MV-4-11 (cell line): ENCODE data around the gene ARL2.

Experiments used
- DNase-seq: peaks from one replicate; lab custom pipeline; 2025; lab: John Stamatoyannopoulos, UW

ARL2 gene

GRCh38 chr11:65047581-65048422 lies 33.8 kb downstream of the ARL2 start:
- DNase-seq = no peak

GRCh38 chr11:65051398-65051858 lies 37.5 kb downstream of the ARL2 start:
- no peak for DNase-seq

GRCh38 chr11:65053827-65054508 lies 40.0 kb downstream of the ARL2 start:
- no peak for DNase-seq

GRCh38 chr11:65055538-65055937 lies 41.6 kb downstream of the ARL2 start:
- DNase-seq = no peak

GRCh38 chr11:65056999-65057398 lies 43.0 kb downstream of the ARL2 start:
- DNase-seq = no peak

GRCh38 chr11:65057526-65057925 lies 43.6 kb downstream of the ARL2 start:
- no peak for DNase-seq

- DNase-seq = no peak
Measured at GRCh38 chr11:65058012-65058411, 44.1 kb downstream of the ARL2 start.

GRCh38 chr11:65058419-65059054 lies 44.6 kb downstream of the ARL2 start, which contains the start of gene NAALADL1:
TSS of gene NAALADL1 (minus strand) at chr11:65058553. CDS start at chr11:65058521, 32 bp downstream.
- no peak for DNase-seq

- DNase-seq = no peak
Measured at GRCh38 chr11:65059523-65059922, 45.6 kb downstream of the ARL2 start.

- DNase-seq = no peak
Measured at GRCh38 chr11:65059959-65060824, 46.2 kb downstream of the ARL2 start.

- DNase-seq = peak; percentile 16
Measured at GRCh38 chr11:65060913-65061408, 47.0 kb downstream of the ARL2 start.

- DNase-seq = no peak
Measured at GRCh38 chr11:65063532-65063931, 49.6 kb downstream of the ARL2 start.

GRCh38 chr11:65064847-65065240 lies 50.9 kb downstream of the ARL2 start:
- no peak for DNase-seq

- DNase-seq = no peak
Measured at GRCh38 chr11:65065851-65066250, 51.9 kb downstream of the ARL2 start.

- no peak for DNase-seq
Measured at GRCh38 chr11:65066315-65066714, 52.4 kb downstream of the ARL2 start.

GRCh38 chr11:65066805-65067291 lies 52.9 kb downstream of the ARL2 start:
- no peak for DNase-seq

- DNase-seq = no peak
Measured at GRCh38 chr11:65067446-65067845, 53.5 kb downstream of the ARL2 start.

GRCh38 chr11:65069217-65069616 lies 55.3 kb downstream of the ARL2 start:
- peak; percentile 34 for DNase-seq
